Upper lobe of left lung (tissue), 6 donors: ENCODE results near the gene LGALS12. TPM values are rescaled to one million over a fixed set of nuclear protein-coding genes. Genes with fewer than 3 reads are reported as not detected.

Source experiments
- ATAC-seq, 2 donors: fragments of 200-7000 bp; cut with Tn5 transposase; one replicate each; pipeline ENCODE4 v1.9.1; 2022; ENCODE audit warnings: mild to moderate bottlenecking in 2 of 2, moderate library complexity in 2 of 2; ENCODE audit not compliant: low FRiP score in 2 of 2
- DNase-seq, 2 donors: peaks; one replicate each; pipeline ENCODE4 v3.0.0-alpha.2; 2019 to 2020
- H3K27ac ChIP-seq, 4 donors: fragments of 200-600 bp; sonication (generic); one replicate each; pipeline ENCODE4 v1.5.1; 2016 to 2019
- H3K27me3 ChIP-seq, 4 donors: fragments of 200-600 bp; sonication (generic); one replicate each; pipeline ENCODE4 v1.5.1; 2017 to 2019
- H3K36me3 ChIP-seq, 4 donors: fragments of 200-600 bp; sonication (generic); one replicate each; pipeline ENCODE4 v1.5.1; 2016 to 2019
- H3K4me1 ChIP-seq, 4 donors: fragments of 200-600 bp; sonication (generic); one replicate each; pipeline ENCODE4 v1.5.1; 2018 to 2019
- H3K4me3 ChIP-seq, 4 donors: fragments of 200-600 bp; sonication (generic); one replicate each; pipeline ENCODE4 v1.5.1; 2017 to 2019; ENCODE audit warnings: mild to moderate bottlenecking in 2 of 4, moderate library complexity in 1 of 4
- H3K9me3 ChIP-seq, 4 donors: fragments of 200-600 bp; sonication (generic); one replicate each; pipeline ENCODE4 v1.5.1; 2018 to 2019
- EP300 ChIP-seq, 4 donors: sonication (generic); formaldehyde crosslinking; IDR thresholded peaks; one replicate each; pipeline ENCODE4 v1.5.1; 2017; ENCODE audit warnings: antibody characterized with exemption in 4 of 4, control low read depth in 2 of 4
- POLR2A ChIP-seq, 4 donors: fragments of 450-650 bp; IDR thresholded peaks; one replicate each; pipeline ENCODE4 v1.5.1; 2016 to 2017; ENCODE audit warnings: antibody characterized with exemption in 4 of 4, mild to moderate bottlenecking in 2 of 4
- POLR2AphosphoS5 ChIP-seq, 2 donors: sonication (generic); formaldehyde crosslinking; IDR thresholded peaks; one replicate each; pipeline ENCODE4 v1.5.1; 2017; ENCODE audit warnings: antibody characterized with exemption in 2 of 2
- WGBS, 2 donors: methylation state at CpG; one replicate each; pipeline ENCODE4 v1.1.5; 2017 to 2018; 5-methylcytosine and 5-hydroxymethylcytosine counted together
- total RNA-seq, 6 donors: library from RNA; depleted of rRNA in 4 of 6; stranded (reverse); fragments of >200 nt in 4 of 6; gene quantifications; one replicate each; pipeline versions ENCODE4 v1.1.0 to v1.2.1, GENCODE V29; 2016 to 2021
- TF ChIP-seq, protein P1 (sequence below), 6 experiments: fragments of 450-650 bp in 4 of 6; fragments of 200-600 bp in 2 of 6; sonication (generic) in 2 of 6; IDR thresholded peaks; one replicate each; pipeline ENCODE4 v1.5.1; 2016 to 2019; ENCODE audit warnings: antibody characterized with exemption in 6 of 6
- donor health status: DM: no; HTN: no; CAD: no; lungs with moderate emphysema.
- donor health status: DM: no; HTN: yes; CAD: no; lungs with severe emphysema.

The LGALS12 gene
- total RNA-seq, 6 donors from 2014 or later: 0.61 to 1.8 (median 0.76) TPM; not detected in 2

DNA sequence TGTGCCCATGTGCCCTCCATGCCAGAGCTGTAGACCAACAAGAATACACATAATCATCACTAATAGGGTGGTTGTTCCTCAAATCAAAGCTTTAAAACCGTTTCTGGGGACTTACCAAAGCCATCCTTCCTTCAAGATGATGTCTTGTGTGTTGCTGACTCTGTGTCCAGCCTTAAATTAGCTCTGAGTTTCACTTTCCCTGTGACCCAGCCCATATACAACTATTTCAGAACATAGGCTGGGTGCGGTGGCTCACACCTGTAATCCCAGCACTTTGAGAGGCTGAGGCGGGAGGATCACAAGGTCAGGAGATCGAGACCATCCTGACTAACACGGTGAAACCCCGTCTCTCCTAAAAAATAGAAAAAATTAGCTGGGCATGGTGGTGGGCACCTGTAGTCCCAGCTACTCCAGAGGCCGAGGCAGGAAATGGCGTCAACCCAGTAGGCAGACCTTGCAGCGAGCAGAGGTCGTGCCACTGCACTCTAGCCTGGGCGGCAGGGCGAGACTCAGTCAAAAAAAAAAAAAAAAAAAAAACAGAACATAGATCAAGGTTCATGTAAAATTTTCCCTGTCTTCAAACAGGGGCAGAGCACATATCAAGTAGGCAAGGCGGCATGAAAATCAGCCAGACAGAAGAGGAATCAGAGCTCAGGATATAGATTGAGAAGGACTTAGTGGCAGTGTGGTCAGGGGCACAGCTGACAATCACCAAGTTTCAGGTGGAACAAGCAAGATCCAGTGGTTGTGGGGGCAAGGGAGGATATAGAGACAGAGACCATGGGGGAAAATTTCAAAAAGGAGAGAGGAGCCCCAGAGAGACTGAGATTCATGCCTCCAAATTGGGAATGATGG is 57.5 kb downstream of the LGALS12 start, which contains the start of gene PLAAT2:
Gene PLAAT2 (minus strand): TSS at position 179 of the 855 bp plus-strand sequence. CDS start 55 bp downstream, at position 124.
- H3K27me3 ChIP-seq: no peaks in the 10 kb centered on the region
- peak within 1 kb of the TSS; percentile 42 to 82 (median 68) for H3K27ac ChIP-seq

DNA sequence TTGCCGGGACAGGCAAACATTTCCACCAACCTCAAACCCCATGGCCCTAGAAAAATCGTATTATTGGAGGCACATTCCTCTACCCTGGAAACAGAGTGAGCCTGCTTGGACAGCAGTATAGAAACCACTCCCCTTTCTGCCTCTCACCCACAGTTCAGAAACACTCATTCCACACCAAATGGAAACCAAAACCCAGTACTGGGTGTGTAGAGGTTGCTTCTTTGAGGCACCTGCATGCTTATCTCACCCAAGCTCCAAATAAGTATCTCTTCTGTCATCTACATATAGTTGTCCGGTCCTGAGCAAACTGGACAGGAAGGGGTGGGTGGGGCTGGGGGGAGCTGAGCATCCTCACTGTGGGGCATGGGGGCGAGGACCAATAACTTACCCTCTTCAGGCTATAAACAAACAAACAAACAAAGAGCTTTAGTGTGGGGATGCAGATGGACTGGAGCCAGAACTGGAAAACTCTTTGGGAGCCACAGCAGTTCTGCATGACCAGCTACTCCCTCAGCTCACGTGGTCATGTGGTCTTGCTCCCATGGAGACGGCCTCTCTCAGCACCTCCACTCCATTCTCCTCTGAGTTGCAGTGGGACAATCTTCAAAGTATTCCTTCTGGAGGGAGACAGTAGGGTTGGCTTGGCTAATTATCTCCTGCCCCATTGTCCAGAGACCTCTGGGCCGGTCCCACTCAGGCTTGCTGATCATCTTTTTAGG is 58.3 kb downstream of the LGALS12 start:
- Histone ChIP-seq H3K27me3 (no peaks in the 10 kb centered on the region), H3K36me3 (no peaks in the 10 kb centered on the region), H3K4me3 (no peak overlapping the region), H3K27ac (peak overlapping the region; percentile 42 to 82 (median 68)), H3K9me3 (no peaks in the 10 kb centered on the region), H3K4me1 (peaks cover 11 to 39% (median 24%) of the 10 kb centered on the region in 4 donors)
- 76 to 82% methylated on average over 7 of the region's 7 CpGs for whole genome bisulfite sequencing, 2 donors
- no peak for ATAC-seq
- TF ChIP-seq EP300 (IDR thresholded peaks at IDR 0.05) (no peak), POLR2A (IDR thresholded peaks at IDR 0.05) (no peak), POLR2AphosphoS5 (IDR thresholded peaks at IDR 0.05) (no peak)
- TF ChIP-seq, protein P1, sequence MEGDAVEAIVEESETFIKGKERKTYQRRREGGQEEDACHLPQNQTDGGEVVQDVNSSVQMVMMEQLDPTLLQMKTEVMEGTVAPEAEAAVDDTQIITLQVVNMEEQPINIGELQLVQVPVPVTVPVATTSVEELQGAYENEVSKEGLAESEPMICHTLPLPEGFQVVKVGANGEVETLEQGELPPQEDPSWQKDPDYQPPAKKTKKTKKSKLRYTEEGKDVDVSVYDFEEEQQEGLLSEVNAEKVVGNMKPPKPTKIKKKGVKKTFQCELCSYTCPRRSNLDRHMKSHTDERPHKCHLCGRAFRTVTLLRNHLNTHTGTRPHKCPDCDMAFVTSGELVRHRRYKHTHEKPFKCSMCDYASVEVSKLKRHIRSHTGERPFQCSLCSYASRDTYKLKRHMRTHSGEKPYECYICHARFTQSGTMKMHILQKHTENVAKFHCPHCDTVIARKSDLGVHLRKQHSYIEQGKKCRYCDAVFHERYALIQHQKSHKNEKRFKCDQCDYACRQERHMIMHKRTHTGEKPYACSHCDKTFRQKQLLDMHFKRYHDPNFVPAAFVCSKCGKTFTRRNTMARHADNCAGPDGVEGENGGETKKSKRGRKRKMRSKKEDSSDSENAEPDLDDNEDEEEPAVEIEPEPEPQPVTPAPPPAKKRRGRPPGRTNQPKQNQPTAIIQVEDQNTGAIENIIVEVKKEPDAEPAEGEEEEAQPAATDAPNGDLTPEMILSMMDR (IDR thresholded peaks at IDR 0.05): no peak
- no peak for DNase-seq

More for the DNA sequence above, 57.5 kb downstream of the LGALS12 start, which contains the start of gene PLAAT2:
- H3K4me1 ChIP-seq: peaks cover 11 to 41% (median 26%) of the 10 kb centered on the region in 4 donors
- no peak for TF ChIP-seq POLR2A (IDR thresholded peaks at IDR 0.05)
- TF ChIP-seq, protein P1 (IDR thresholded peaks at IDR 0.05): no peak
- H3K4me3 ChIP-seq: no peak within 1 kb of the TSS
- H3K36me3 ChIP-seq: no peaks in the 10 kb centered on the region
- DNase-seq (no peak), ATAC-seq (no peak)
- H3K9me3 ChIP-seq: no peaks in the 10 kb centered on the region
- WGBS, 2 donors: 94 to 95% methylated on average over 13 of the region's 13 CpGs

DNA sequence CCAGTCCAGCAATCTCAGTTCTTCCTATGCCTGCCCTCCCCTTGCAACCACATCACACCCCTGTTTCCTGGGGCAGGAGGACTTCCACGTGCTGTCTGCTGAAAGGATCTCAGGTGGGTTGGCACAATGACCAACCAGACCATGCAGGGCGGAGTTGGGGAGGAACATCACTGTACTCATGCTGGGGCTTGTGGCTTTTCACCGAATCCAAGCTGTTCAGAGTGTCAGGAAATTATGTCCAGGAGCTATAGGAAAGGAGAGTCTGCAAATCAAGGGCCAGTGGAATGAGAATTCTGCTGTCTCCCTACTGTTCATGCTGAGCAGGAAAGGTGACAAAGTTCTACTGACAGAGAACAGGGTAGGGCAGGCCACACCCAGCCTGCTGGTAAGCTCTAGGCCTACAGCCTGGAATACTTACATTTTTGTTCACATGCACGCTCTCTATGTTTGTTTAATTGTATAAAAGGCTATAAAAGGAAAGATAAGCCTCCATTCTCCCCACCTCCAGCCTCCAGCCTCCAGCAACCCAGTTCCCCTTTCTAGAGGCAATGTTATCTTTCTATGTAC is 59.0 kb downstream of the LGALS12 start:
- WGBS, 2 donors: 65 to 70% methylated on average over 4 of the region's 4 CpGs
- ATAC-seq (peak in 1 of 2 donors; percentile 70), DNase-seq (peak in 1 of 2 donors; percentile 82)
- H3K36me3 ChIP-seq: no peaks in the 10 kb centered on the region
- H3K27me3 ChIP-seq: no peaks in the 10 kb centered on the region
- H3K4me1 ChIP-seq: peaks cover 8 to 33% (median 21%) of the 10 kb centered on the region in 4 donors
- H3K27ac ChIP-seq: peak overlapping the region; percentile 71 to 82 (median 74)
- TF ChIP-seq POLR2A (IDR thresholded peaks at IDR 0.05): no peak
- peak in 3 of 4 donors; percentile 83 to 91 (median 85) for TF ChIP-seq EP300 (IDR thresholded peaks at IDR 0.05)
- TF ChIP-seq POLR2AphosphoS5 (IDR thresholded peaks at IDR 0.05): peak; percentile 43 to 44
- TF ChIP-seq, protein P1 (IDR thresholded peaks at IDR 0.05): peak in 2 of 6 experiments; percentile 12 to 21
- H3K9me3 ChIP-seq: no peaks in the 10 kb centered on the region
- no peak overlapping the region for H3K4me3 ChIP-seq

Other genes with a start within 250 kb of the LGALS12 start
- gene SLC22A9, start 136.3 kb upstream of the LGALS12 start, total RNA-seq: not detected
- gene PLAAT5, start 14.9 kb upstream of the LGALS12 start, total RNA-seq: 1 to 10 TPM; 1.0 to 7.2 (median 3.1) TPM
- 100 to 1,000 TPM in 5 of 6 donors, 10 to 100 TPM in 1; 91.1 to 272 (median 192) TPM for gene PLAAT4, start 30.7 kb downstream of the LGALS12 start, total RNA-seq
- gene PLAAT2, start 57.3 kb downstream of the LGALS12 start, total RNA-seq: 10 to 100 TPM in 1 of 6 donors, 1 to 10 TPM in 5; 1.9 to 10.5 (median 5.5) TPM
- gene PLAAT3, start 108.3 kb downstream of the LGALS12 start, total RNA-seq: 100 to 1,000 TPM in 3 of 6 donors, 10 to 100 TPM in 3; 36.7 to 128 (median 89.5) TPM
- 10 to 100 TPM; 16.8 to 75.1 (median 61.2) TPM for gene ATL3, start 165.3 kb downstream of the LGALS12 start, total RNA-seq
- gene RTN3, start 175.4 kb downstream of the LGALS12 start, total RNA-seq: 100 to 1,000 TPM in 4 of 6 donors, 10 to 100 TPM in 2; 41.9 to 153 (median 113) TPM